Endometrial microvascular endothelial cells (primary cell): ENCODE data around the gene TREX2. TPM values are rescaled to one million over a fixed set of nuclear protein-coding genes. Genes with fewer than 3 reads are reported as not detected.

ENCODE experiments used
- in situ Hi-C: cut with HindIII; loops from 2 replicates; pipeline ENCODE4 v1.10.0; 2017; ENCODE audit warnings: low sequenced_read_pairs, low pct_unique_long_range_greater_than_20kb; ENCODE audit errors: inconsistent ontology term
- total RNA-seq: library from RNA; depleted of rRNA; stranded (reverse); fragments of >200 nt; gene quantifications from one replicate; pipeline ENCODE4 v1.2.3, GENCODE V29; 2015; ENCODE audit errors: inconsistent ontology term

Gene TREX2
- total RNA-seq, 1 donor from 2014 or later, result 0.56 TPM

DNA sequence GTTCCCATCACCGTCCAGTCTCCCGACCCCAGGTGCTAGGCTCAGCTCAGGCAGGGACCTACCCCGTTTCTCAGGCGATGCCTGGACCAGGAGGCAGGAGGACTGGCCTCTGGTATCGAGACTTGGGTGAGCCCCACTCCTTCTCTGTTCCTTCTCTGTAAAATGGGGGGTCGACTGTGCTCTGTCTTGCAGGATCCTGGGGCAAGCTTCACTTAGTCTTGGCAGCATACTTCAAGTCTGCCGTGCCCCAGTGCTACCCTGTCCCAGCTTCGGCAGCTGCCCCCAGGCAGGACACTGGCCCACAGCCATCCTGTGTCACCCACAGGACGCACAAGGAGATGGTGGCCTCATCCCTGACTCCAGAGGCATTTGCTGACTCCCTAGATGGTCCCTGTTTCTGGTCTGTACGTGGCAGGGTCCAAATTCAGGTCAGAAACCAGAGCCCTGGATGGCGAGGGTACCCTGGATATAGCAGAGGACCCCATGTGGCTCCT, 31.6 kb upstream of the TREX2 start:
- in situ Hi-C loops, result no loop called here

DNA sequence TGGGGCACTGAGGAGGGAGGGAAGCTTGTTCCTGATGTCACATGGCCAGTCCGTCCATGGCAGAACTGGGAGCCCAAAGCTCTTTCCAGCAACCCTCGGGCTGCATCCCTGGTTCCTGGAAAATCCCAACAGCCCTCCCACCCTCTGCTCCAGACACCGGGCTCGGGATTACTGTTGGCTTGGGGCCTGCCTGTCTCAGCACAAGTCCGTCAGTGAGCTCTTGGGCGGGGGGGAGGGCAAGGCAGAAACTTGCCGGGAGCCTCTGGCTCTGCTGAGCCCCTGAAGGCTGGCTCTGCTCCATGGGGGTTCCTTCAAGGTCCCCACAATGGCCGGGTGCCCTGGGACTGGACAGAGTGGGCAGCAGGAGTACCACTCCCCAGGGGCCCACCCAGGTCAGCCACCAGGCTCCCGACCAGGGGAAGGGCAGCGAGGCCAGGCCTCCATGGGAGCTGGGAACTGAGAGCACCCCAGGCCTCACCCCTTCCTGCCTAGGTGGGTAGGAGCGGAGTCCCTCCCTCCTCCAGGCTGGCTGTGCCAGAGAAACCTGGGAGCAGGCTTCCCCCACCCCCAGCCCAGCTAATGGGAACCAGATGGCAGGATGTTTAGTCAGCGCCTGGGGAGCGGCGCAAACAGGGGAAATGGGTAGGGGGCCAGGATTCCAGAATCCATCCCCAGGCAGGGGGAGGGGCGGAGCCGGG, 31.0 kb upstream of the TREX2 start:
- in situ Hi-C loops, result no loop called here

- in situ Hi-C loops, result no loop called here
Observed at GRCh38 chrX:153475751-153476281, 30.0 kb upstream of the TREX2 start.

DNA sequence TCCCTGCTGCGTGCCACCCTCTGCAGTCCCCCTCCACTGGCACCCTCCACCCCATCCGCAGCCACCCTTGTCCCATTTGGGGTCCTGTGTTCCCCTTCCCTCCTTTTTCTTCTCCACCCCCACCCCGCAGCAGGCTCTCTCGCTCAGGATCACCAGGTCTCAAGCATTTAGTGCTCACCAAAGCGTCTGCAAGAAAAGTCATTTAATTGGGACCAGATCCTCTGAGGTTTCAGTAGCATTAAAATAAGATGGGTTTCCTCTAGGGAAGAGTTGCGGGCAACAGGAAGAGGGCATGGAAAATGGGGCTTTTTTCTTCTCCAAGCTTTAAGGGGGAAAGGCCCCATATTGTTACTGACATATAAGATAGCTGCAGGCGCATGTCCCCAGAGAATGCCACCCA, 29.4 kb upstream of the TREX2 start:
- in situ Hi-C loops, result no loop called here

- in situ Hi-C loops, result no loop called here
Observed at GRCh38 chrX:153474718-153475117, 28.9 kb upstream of the TREX2 start.

GRCh38 chrX:153474266-153474665, 28.4 kb upstream of the TREX2 start:
- in situ Hi-C loops, result no loop called here

DNA sequence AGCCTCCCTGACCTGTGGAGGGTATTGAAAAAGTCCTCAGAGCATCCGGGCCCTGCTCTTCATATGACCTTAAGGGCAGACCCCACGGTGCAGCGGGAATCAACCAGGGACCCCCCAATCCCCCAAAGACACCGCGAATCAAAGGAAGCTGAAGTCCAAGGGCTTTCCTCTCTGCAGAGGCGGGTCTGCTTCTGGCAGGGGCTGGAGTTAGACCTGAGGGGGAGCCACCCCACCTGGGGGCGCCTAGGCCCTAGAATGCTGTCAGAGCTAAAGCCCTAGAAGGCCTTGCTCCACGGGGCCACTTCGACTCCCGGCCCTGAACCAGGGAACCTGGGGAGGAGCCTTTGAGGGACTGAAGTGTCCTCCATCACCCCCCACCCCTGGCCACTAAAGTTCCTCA, 27.3 kb upstream of the TREX2 start:
- in situ Hi-C loops, result no loop called here

- in situ Hi-C loops, result no loop called here
Observed at GRCh38 chrX:153471663-153472280, 25.9 kb upstream of the TREX2 start.

GRCh38 chrX:153470411-153471363, 24.8 kb upstream of the TREX2 start, which contains the start of gene HAUS7:
HAUS7 (minus strand) TSS chrX:153470576; CDS start chrX:153470557, 19 bp downstream.
- in situ Hi-C loops, result no loop called here

DNA sequence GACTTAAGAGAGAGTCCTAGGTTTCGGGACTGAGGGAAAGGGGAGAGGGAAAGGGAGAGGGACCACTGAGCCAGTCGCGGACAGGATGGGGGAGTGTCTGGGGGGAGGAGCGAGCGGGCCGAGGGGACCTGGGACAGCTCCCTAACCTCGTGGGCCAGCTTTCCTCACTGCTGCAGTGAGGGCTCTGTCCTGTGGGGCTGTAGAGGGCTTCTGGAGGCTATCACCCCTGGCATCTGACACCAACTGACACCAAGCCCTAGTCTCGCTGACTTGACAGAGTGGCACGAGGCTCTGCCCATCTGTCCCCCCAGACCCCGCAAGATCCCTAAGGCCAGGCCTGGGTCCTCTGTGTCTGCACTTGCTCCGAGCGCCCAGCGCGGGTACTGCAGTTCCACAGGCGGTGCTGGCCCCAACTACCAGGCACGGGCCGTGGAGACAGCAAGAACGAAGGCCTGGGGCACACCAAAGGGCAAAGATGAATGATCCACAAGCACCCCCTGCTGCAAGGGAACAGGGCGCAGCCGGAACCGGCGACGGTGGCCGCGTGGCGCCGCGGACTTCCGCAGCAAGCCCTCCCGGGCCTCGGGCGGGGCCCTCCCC, 24.1 kb upstream of the TREX2 start:
- in situ Hi-C loops, result no loop called here

GRCh38 chrX:153468008-153468580, 22.2 kb upstream of the TREX2 start:
- in situ Hi-C loops, result no loop called here

GRCh38 chrX:153465691-153466380, 20.0 kb upstream of the TREX2 start:
- in situ Hi-C loops, result no loop called here

DNA sequence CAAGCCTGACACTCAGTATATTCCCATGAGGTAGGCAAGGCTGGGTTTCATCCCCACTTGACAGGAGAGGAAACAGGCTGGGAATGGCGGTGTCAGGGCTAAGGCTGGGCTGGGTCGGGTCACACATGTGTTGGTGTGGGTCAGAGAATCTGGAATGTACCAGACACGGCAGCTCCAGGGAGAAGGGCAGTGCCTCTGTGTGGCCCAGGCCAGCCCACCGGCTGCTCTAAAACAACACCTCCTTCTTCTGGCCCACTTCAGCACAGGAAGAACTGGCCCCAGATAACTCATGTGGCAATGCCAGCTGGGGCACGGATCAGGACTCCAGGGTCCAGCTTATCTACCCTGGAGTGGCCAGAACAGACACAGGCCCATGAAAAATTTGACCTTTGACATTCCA, 18.3 kb upstream of the TREX2 start:
- in situ Hi-C loops, result no loop called here

- in situ Hi-C loops, result no loop called here
Observed at GRCh38 chrX:153463556-153463955, 17.7 kb upstream of the TREX2 start.

DNA sequence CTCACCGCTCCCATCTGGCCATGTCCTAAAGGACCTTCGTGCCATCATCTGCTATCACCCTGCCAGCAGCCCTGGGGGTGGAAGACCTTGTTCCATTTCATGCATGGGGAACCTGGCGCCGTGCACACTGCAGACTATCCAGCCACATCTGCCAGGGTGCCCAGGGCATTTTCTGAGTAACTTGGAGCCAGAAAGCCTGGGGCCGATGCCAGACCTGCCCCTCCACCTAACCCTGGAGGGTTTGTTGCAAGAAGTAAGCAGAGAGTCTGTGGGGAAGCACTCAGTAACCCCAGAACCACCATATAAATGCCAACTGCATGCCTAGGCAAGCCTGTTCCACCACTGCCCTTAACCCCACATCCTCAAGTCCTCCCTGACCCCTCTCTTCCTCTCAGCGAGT, 17.2 kb upstream of the TREX2 start:
- in situ Hi-C loops, result no loop called here

DNA sequence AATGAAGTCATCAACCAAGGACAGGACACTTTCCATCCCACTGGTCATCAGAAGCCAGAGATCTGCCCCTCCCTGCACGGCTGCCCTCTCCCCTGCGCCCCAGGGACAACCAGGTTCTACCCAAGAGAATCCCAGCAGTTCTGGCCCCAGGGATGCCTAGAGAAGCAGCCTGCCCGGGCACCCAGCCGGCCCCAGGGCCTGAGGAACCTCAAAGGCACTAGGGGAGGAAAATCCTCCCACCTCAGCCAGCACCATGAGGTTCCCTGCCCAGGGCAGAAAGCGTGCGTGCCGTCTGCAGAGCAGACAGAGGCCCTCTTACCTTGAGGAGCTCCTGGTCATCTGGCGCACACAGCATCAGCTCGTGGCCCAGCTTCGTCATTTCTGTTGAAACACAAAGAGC, 16.4 kb upstream of the TREX2 start:
- in situ Hi-C loops, result no loop called here

GRCh38 chrX:153460826-153461225, 15.0 kb upstream of the TREX2 start:
- in situ Hi-C loops, result no loop called here

DNA sequence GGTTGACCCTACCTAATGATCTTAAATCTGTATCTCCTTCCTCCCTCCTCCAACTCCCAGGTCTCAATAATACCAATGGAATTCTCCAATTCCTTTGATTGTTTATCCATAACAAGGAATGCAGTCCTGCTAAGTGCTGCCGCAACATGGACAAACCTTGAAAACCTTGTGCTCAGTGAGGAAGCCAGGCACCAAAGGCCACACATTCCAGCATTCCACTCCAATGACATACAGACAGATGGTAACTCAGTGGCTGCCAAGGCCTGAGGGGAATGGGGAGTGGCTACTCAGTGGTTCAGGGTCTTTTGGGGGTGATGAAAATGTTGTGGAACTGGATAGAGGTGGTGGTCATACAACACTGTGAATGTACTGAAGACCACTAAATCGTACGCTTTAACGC, 14.1 kb upstream of the TREX2 start:
- in situ Hi-C loops, result no loop called here
